Measurements from ENCODE around the gene MCF2L2. TPM values are rescaled to one million over a fixed set of nuclear protein-coding genes. Genes with fewer than 3 reads are reported as not detected.

The MCF2L2 gene
- total RNA-seq, 3 donors from 2014 or later = 0.84 to 2.7 (median 1.1) TPM

GRCh38 chr3:183338520-183338919, 89.9 kb downstream of the MCF2L2 start:
- Histone ChIP-seq H3K4me1 (ENCODE audit: low read depth) (no peaks in the 10 kb centered on the region), H3K9me3 (no peaks in the 10 kb centered on the region), H3K36me3 (ENCODE audit: low read depth) (no peaks in the 10 kb centered on the region), H3K4me3 (no peak overlapping the region)
- intact Hi-C loops (cut with DNase I, micrococcal nuclease) = no loop called here
- no peak for TF ChIP-seq CTCF (IDR thresholded peaks at IDR 0.05)
- no peak for DNase-seq
- ATAC-seq = no peak

GRCh38 chr3:183332487-183332886, 95.9 kb downstream of the MCF2L2 start:
- H3K36me3 ChIP-seq (ENCODE audit: low read depth) = no peaks in the 10 kb centered on the region
- intact Hi-C loops (cut with DNase I, micrococcal nuclease) = no loop called here
- no peaks in the 10 kb centered on the region for H3K9me3 ChIP-seq
- DNase-seq = no peak
- H3K4me1 ChIP-seq (ENCODE audit: low read depth) = peaks cover 2% of the 10 kb centered on the region
- TF ChIP-seq CTCF (IDR thresholded peaks at IDR 0.05) = no peak
- no peak for ATAC-seq
- H3K4me3 ChIP-seq = no peak overlapping the region

GRCh38 chr3:183331498-183331897, 96.9 kb downstream of the MCF2L2 start:
- no peak for DNase-seq
- Histone ChIP-seq H3K9me3 (no peaks in the 10 kb centered on the region), H3K4me3 (no peak overlapping the region), H3K36me3 (ENCODE audit: low read depth) (no peaks in the 10 kb centered on the region), H3K4me1 (ENCODE audit: low read depth) (peaks cover 2% of the 10 kb centered on the region)
- intact Hi-C loops (cut with DNase I, micrococcal nuclease) = no loop called here
- no peak for TF ChIP-seq CTCF (IDR thresholded peaks at IDR 0.05)
- ATAC-seq = peak; percentile 86

GRCh38 chr3:183330881-183331280, 97.5 kb downstream of the MCF2L2 start:
- no peak for TF ChIP-seq CTCF (IDR thresholded peaks at IDR 0.05)
- DNase-seq (no peak), ATAC-seq (no peak)

GRCh38 chr3:183329543-183329942, 98.9 kb downstream of the MCF2L2 start:
- H3K36me3 ChIP-seq (ENCODE audit: low read depth) = no peaks in the 10 kb centered on the region
- DNase-seq = no peak

More at GRCh38 chr3:183330881-183331280, 97.5 kb downstream of the MCF2L2 start:
- no peaks in the 10 kb centered on the region for H3K9me3 ChIP-seq
- no peaks in the 10 kb centered on the region for H3K36me3 ChIP-seq (ENCODE audit: low read depth)
- intact Hi-C loops (cut with DNase I, micrococcal nuclease) = no loop called here
- no peak overlapping the region for H3K4me3 ChIP-seq
- H3K4me1 ChIP-seq (ENCODE audit: low read depth) = peaks cover 2% of the 10 kb centered on the region

More at GRCh38 chr3:183329543-183329942, 98.9 kb downstream of the MCF2L2 start:
- H3K4me1 ChIP-seq (ENCODE audit: low read depth) = peaks cover 2% of the 10 kb centered on the region
- no peaks in the 10 kb centered on the region for H3K9me3 ChIP-seq
- TF ChIP-seq CTCF (IDR thresholded peaks at IDR 0.05) = no peak
- ATAC-seq = no peak
- intact Hi-C loops (cut with DNase I, micrococcal nuclease) = no loop called here
- no peak overlapping the region for H3K4me3 ChIP-seq
